K562 (cell line): ENCODE measurements around the gene CADM2. TPM values are rescaled to one million over a fixed set of nuclear protein-coding genes. Genes with fewer than 3 reads are reported as not detected.
"Not testable (repeated sequence)": the region's sequence is repeated elsewhere in the genome, so short reads cannot be mapped to it uniquely, and the experiment has no call there.

ENCODE experiments used
- ATAC-seq: fragments of 200-7000 bp; cut with Tn5 transposase; 3 replicates; pipeline ENCODE4 v1.9.1; 2020; ENCODE audit warnings: moderate library complexity
- BruUV-seq: library from RNA; stranded (reverse); fragments of 400-500 nt; replicated peaks from 2 replicates; lab custom pipeline; 2021; lab: Mats Ljungman, UMichigan
- CTCF ChIA-PET: fragments of 300-600 bp; formaldehyde crosslinking; extraction: SDS; loops from one replicate; lab custom pipeline; 2021; ENCODE audit warnings: low intra/inter-chr PET ratio; lab: Yijun Ruan, JAX
- POLR2A ChIA-PET: fragments of 300-600, 350-650 bp; sonication (Branson Sonifier 250); formaldehyde crosslinking; extraction: SDS; loops from one replicate; lab custom pipeline; 2021; ENCODE audit warnings: antibody characterized with exemption, inconsistent platforms; lab: Yijun Ruan, JAX
- DNase-seq, 4 experiments: peaks; one replicate each; pipeline versions ENCODE4 v3.0.0 to v3.0.0-alpha.2; 2011 to 2018; ENCODE audit warnings: low spot score in 3 of 4, mixed read lengths in 3 of 4; ENCODE audit errors: extremely low read depth in 1 of 4
- FAIRE-seq: peaks from 2 replicates; lab custom pipeline; 2011; peaks lifted over from hg19 to GRCh38; lab: Jason Lieb, UNC
- H2AFZ ChIP-seq: 2 replicates; pipeline ENCODE4 v1.6.0; 2011; ENCODE audit warnings: low read depth, low read length, control low read depth, inconsistent platforms
- H3K27ac ChIP-seq: fragments of 200-600 bp; 3 replicates; pipeline ENCODE4 v1.8.0; 2011; ENCODE audit warnings: low read depth, mild to moderate bottlenecking, control low read depth, inconsistent platforms, low read length, moderate library complexity, mixed read lengths; ENCODE audit errors: extremely low read depth
- H3K27me3 ChIP-seq, 2 experiments: fragments of 300-600 bp in 1 of 2; 2 replicates in 1 of 2; 3 replicates in 1 of 2; pipeline versions ENCODE4 v1.6.0 to v1.8.0; 2011; ENCODE audit warnings: inconsistent platforms in 2 of 2, low read length in 2 of 2, mild to moderate bottlenecking in 1 of 2, mixed read lengths in 1 of 2, moderate library complexity in 1 of 2; ENCODE audit not compliant: control insufficient read depth in 2 of 2, insufficient read depth in 2 of 2
- H3K36me3 ChIP-seq: fragments of 300-600 bp; 3 replicates; pipeline ENCODE4 v1.8.0; 2011; ENCODE audit warnings: mild to moderate bottlenecking, low read length, inconsistent platforms; ENCODE audit not compliant: control insufficient read depth, insufficient read depth
- H3K4me1 ChIP-seq, 2 experiments: fragments of 200-600 bp in 1 of 2; replicated peaks in 1 of 2; 2 replicates in 1 of 2; 3 replicates in 1 of 2; pipeline versions ENCODE4 v1.5.1 to v1.8.0; 2011; ENCODE audit warnings: inconsistent platforms in 2 of 2, low read length in 2 of 2, mild to moderate bottlenecking in 1 of 2, mixed read lengths in 1 of 2, moderate library complexity in 1 of 2; ENCODE audit not compliant: control insufficient read depth in 2 of 2, insufficient read depth in 2 of 2
- H3K4me2 ChIP-seq: 2 replicates; pipeline ENCODE4 v1.6.1; 2011; ENCODE audit warnings: low read length, control low read depth, inconsistent platforms, mixed read lengths; ENCODE audit not compliant: insufficient read depth
- H3K4me3 ChIP-seq: fragments of 200-600 bp; sonication (generic), shearing (Covaris generic); 2 replicates; pipeline ENCODE4 v1.5.1; 2016; ENCODE audit warnings: control low read depth, inconsistent platforms
- H3K79me2 ChIP-seq: fragments of 200-600 bp; 3 replicates; pipeline ENCODE4 v1.8.0; 2011; ENCODE audit warnings: low read length, inconsistent platforms; ENCODE audit not compliant: control insufficient read depth, insufficient read depth
- H3K9ac ChIP-seq, 2 experiments: 2 replicates each; pipeline versions ENCODE4 v1.6.0 to v1.6.1; 2011; ENCODE audit warnings: low read depth in 2 of 2, low read length in 2 of 2, control low read depth in 1 of 2, inconsistent platforms in 1 of 2, mild to moderate bottlenecking in 1 of 2, mixed read lengths in 1 of 2; ENCODE audit not compliant: insufficient read depth in 1 of 2
- H3K9me1 ChIP-seq: one replicate; pipeline ENCODE4 v1.6.0; 2011; ENCODE audit warnings: inconsistent platforms, mild to moderate bottlenecking, low read length, moderate library complexity; ENCODE audit not compliant: control insufficient read depth, insufficient read depth
- H3K9me3 ChIP-seq: replicated peaks from 2 replicates; pipeline ENCODE4 v1.5.1; 2011; ENCODE audit warnings: low read depth, low read length, inconsistent platforms; ENCODE audit not compliant: control insufficient read depth, insufficient read depth
- H4K20me1 ChIP-seq: replicated peaks from 2 replicates; pipeline ENCODE4 v1.6.1; 2011; ENCODE audit warnings: low read length, inconsistent platforms, mixed read lengths; ENCODE audit not compliant: control insufficient read depth, insufficient read depth
- FOXA3 ChIP-seq, 2 experiments: fragments of 450-650 bp in 1 of 2; sonication (generic) in 1 of 2; formaldehyde crosslinking; IDR thresholded peaks in 1 of 2; conservative IDR thresholded peaks in 1 of 2; 2 replicates each; pipeline versions ENCODE4 v1.4.0 to v1.8.0; 2020 to 2022; ENCODE audit warnings: mild to moderate bottlenecking in 2 of 2, missing genetic modification reagents in 1 of 2
- RNF2 ChIP-seq: sonication (generic); IDR thresholded peaks from 2 replicates; pipeline ENCODE4 v1.6.1; 2016
- ZNF75A ChIP-seq: fragments of 450-650 bp; formaldehyde crosslinking; IDR thresholded peaks from 2 replicates; pipeline ENCODE4 v1.4.0; 2020; ENCODE audit warnings: mild to moderate bottlenecking
- WGBS: fragments of 100-300 bp; shearing (Covaris generic); methylation state at CpG from one replicate; pipeline ENCODE4 v1.1.6; 2016; ENCODE audit warnings: low coverage, mixed read lengths; ENCODE audit not compliant: insufficient coverage; ENCODE audit errors: missing lambda C conversion rate; 5-methylcytosine and 5-hydroxymethylcytosine counted together
- in situ Hi-C: fragments of 300-500 bp; cut with MboI; formaldehyde crosslinking; loops from 4 replicates; pipeline ENCODE4 v1.15.0; 2018; ENCODE audit warnings: inconsistent platforms, mixed read lengths
- intact Hi-C: fragments of 100-400 bp; cut with micrococcal nuclease; formaldehyde crosslinking; loops from 2 replicates; pipeline ENCODE4 v1.14.2; 2022
- polyA plus RNA-seq, 8 experiments: library from polyadenylated mRNA; depleted of rRNA in 4 of 8; stranded (reverse) in 5 of 8; unstranded in 3 of 8; fragments of >200 nt; fragmentation: Nextera tagmentation in 2 of 8; fragmentation: Illumina TruSeq in 1 of 8; extraction: Ambion mirVana in 2 of 8; extraction: Trizol in 1 of 8; gene quantifications; 2 replicates each; pipeline versions ENCODE4 v1.2.1 to v1.2.3, GENCODE V29; 2011 to 2014; ENCODE audit warnings: inconsistent platforms in 1 of 8, missing spikeins in 1 of 8
- total RNA-seq, 7 experiments: library from RNA; depleted of rRNA in 6 of 7; stranded (reverse); fragments of >200 nt in 6 of 7; fragmentation: Illumina TruSeq in 2 of 7; extraction: Trizol in 2 of 7; gene quantifications; 2 replicates each; pipeline versions ENCODE4 v1.2.1 to v1.2.3, GENCODE V29; 2011 to 2021; ENCODE audit warnings: low replicate concordance in 1 of 7

Gene CADM2
- total and polyA plus RNA-seq, 9 of the 15 experiments (the other 6 are each of a cell fraction or from before 2014, with no cell fraction given) = 0.11 to 3.2 (median 0.95) TPM

DNA sequence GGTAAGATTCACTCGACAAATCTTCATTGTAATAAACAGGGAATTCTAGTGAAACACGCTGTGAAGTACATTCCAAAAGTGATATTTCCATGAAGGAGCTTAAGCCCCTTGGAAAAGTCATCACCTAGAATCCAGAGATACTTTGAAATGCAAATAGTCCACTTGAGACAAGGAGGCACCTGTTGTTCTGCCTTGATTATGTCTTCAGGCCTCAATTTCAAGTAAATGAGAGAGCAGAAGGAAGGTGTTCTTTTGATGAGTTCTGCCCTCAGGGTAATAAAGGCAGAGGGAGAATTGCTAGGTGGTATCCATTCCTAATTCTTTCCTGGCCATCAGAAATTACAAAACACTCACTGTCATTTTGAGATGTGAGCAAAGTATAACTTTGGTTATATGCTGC, 162.1 kb downstream of the CADM2 start (continued):
- TF ChIP-seq FOXA3 (CRISPR knock-in tag; conservative IDR thresholded peaks at IDR 0.05 in 1 of 2, IDR thresholded peaks at IDR 0.05 in 1 of 2) (no peak), ZNF75A (no peak), RNF2 (no peak)

DNA sequence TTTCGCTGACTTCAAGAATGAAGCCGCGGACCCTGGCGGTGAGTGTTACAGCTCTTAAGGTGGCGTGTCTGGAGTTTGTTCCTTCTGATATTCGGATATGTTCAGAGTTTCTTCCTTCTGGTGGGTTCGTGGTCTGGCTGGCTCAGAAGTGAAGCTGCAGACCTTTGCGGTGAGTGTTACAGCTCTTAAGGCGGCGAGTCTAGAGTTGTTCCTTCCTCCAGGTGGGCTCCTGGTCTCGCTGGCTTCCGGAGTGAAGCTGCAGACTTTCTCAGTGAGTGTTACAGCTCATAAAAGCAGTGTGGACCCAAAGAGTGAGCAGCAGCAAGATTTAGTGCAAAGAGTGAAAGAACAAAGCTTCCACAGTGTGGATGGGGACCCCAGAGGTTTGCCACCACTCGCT, 174.1 kb downstream of the CADM2 start:
- in situ Hi-C loops, H3K9me1 ChIP-seq, H3K27ac ChIP-seq, ATAC-seq, H3K4me1 ChIP-seq, BruUV-seq, DNase-seq, H2AFZ ChIP-seq, intact Hi-C loops, FAIRE-seq, H3K36me3 ChIP-seq, H3K79me2 ChIP-seq, H3K9me3 ChIP-seq, H3K4me2 ChIP-seq, CTCF ChIA-PET, POLR2A ChIA-PET, H4K20me1 ChIP-seq, H3K4me3 ChIP-seq, H3K9ac ChIP-seq, H3K27me3 ChIP-seq: not testable (repeated sequence)
- 11% methylated on average over 8 of the region's 13 CpGs for WGBS

DNA sequence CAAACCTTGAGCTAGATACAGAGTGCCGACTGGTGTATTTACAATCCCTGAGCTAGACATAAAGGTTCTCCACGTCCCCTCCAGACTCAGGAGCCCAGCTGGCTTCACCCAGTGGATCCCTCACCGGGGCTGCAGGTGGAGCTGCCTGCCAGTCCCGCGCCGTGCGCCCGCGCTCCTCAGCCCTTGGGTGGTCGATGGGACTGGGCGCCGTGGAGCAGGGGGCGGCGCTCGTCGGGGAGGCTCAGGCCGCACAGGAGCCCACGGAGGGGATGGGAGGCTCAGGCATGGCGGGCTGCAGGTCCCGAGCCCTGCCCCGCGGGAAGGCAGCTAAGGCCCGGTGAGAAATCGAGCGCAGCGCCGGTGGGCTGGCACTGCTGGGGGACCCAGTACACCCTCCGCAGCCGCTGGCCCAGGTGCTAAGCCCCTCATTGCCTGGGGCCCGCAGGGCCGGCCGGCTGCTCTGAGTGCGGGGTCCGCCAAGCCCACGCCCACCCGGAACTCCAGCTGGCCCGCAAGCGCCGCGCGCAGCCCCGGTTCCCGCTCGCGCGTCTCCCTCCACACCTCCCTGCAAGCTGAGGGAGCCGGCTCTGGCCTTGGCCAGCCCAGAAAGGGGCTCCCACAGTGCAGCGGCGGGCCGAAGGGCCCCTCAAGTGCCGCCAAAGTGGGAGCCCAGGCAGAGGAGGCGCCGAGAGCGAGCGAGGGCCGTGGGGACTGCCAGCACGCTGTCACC, 175.1 kb downstream of the CADM2 start:
- H3K36me3 ChIP-seq, H3K27me3 ChIP-seq, BruUV-seq, H3K9me3 ChIP-seq, H3K9me1 ChIP-seq, in situ Hi-C loops, ATAC-seq, H3K9ac ChIP-seq, CTCF ChIA-PET, H2AFZ ChIP-seq, H3K27ac ChIP-seq, H3K79me2 ChIP-seq, H3K4me1 ChIP-seq, H3K4me2 ChIP-seq, intact Hi-C loops, DNase-seq, FAIRE-seq, H3K4me3 ChIP-seq, H4K20me1 ChIP-seq, POLR2A ChIA-PET: not testable (repeated sequence)
- 5% methylated on average over 8 of the region's 57 CpGs for WGBS
